Liver (tissue), 3 donors: Measurements from ENCODE around the gene MYO18A.

ENCODE experiments used
- EGR1 ChIP-seq, 2 donors: IDR thresholded peaks; 2 replicates each; pipeline ENCODE4 v1.6.1; 2016 to 2018; ENCODE audit warnings: antibody characterized with exemption in 2 of 2, low read depth in 2 of 2
- FOXA1 ChIP-seq: IDR thresholded peaks from 2 replicates; pipeline ENCODE4 v1.6.1; 2016; ENCODE audit warnings: antibody characterized with exemption
- FOXA2 ChIP-seq: IDR thresholded peaks from 2 replicates; pipeline ENCODE4 v1.6.1; 2016; ENCODE audit warnings: antibody characterized with exemption
- GABPA ChIP-seq, 2 donors: IDR thresholded peaks in 1 of 2; conservative IDR thresholded peaks in 1 of 2; 2 replicates each; pipeline ENCODE4 v1.6.1; 2016; ENCODE audit warnings: antibody characterized with exemption in 2 of 2, mild to moderate bottlenecking in 1 of 2, moderate library complexity in 1 of 2
- HNF4A ChIP-seq, 2 donors: conservative IDR thresholded peaks; 2 replicates each; pipeline ENCODE4 v1.6.1; 2016; ENCODE audit warnings: antibody characterized with exemption in 2 of 2, mild to moderate bottlenecking in 2 of 2
- SP1 ChIP-seq: IDR thresholded peaks from 2 replicates; pipeline ENCODE4 v1.6.1; 2018; ENCODE audit warnings: antibody characterized with exemption, mild to moderate bottlenecking
- TAF1 ChIP-seq: conservative IDR thresholded peaks from 2 replicates; pipeline ENCODE4 v1.6.1; 2016; ENCODE audit warnings: antibody characterized with exemption, mild to moderate bottlenecking
- YY1 ChIP-seq: IDR thresholded peaks from 2 replicates; pipeline ENCODE4 v1.6.1; 2016; ENCODE audit warnings: antibody characterized with exemption, mild to moderate bottlenecking
- TF ChIP-seq, protein P1 (sequence below): fragments of 150-350 bp; IDR thresholded peaks from 2 replicates; pipeline ENCODE4 v1.5.1; 2017; ENCODE audit warnings: improper control_type of control experiment, low read depth, low read length; ENCODE audit not compliant: missing input control
- TF ChIP-seq, protein P2 (sequence below): IDR thresholded peaks from 2 replicates; pipeline ENCODE4 v1.6.1; 2016; ENCODE audit warnings: antibody characterized with exemption
- TF ChIP-seq, protein P3 (sequence below): IDR thresholded peaks from 2 replicates; pipeline ENCODE4 v1.6.1; 2016; ENCODE audit warnings: antibody characterized with exemption, mild to moderate bottlenecking
- TF ChIP-seq, protein P4 (sequence below): IDR thresholded peaks from 2 replicates; pipeline ENCODE4 v1.6.1; 2016; ENCODE audit warnings: antibody characterized with exemption
- donor health status: healthy.
- donor health status: healthy.

DNA sequence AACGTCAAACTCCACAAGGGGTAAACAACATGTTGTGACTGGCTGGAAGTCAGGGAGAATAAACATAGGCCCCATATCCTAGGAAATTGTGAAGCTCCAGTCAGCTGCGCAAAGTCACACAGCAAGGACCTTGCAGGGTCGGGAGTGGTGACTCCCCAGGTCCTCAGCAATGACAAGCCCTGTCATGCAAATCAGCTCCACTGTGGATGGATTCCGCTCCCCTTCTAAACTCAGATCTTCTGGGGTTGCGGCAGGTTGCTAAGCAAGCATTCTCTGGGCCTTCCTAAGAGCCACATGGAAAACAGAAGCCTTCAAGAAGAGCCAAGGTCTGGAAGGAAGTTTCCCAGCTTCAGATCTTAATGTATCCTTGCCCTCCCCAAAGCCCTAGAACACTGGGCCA, 28.9 kb upstream of the MYO18A start:
- TF ChIP-seq, protein P1, sequence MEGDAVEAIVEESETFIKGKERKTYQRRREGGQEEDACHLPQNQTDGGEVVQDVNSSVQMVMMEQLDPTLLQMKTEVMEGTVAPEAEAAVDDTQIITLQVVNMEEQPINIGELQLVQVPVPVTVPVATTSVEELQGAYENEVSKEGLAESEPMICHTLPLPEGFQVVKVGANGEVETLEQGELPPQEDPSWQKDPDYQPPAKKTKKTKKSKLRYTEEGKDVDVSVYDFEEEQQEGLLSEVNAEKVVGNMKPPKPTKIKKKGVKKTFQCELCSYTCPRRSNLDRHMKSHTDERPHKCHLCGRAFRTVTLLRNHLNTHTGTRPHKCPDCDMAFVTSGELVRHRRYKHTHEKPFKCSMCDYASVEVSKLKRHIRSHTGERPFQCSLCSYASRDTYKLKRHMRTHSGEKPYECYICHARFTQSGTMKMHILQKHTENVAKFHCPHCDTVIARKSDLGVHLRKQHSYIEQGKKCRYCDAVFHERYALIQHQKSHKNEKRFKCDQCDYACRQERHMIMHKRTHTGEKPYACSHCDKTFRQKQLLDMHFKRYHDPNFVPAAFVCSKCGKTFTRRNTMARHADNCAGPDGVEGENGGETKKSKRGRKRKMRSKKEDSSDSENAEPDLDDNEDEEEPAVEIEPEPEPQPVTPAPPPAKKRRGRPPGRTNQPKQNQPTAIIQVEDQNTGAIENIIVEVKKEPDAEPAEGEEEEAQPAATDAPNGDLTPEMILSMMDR: no peak
- TF ChIP-seq, protein P2, sequence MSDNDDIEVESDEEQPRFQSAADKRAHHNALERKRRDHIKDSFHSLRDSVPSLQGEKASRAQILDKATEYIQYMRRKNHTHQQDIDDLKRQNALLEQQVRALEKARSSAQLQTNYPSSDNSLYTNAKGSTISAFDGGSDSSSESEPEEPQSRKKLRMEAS: no peak
- TF ChIP-seq, protein P3, sequence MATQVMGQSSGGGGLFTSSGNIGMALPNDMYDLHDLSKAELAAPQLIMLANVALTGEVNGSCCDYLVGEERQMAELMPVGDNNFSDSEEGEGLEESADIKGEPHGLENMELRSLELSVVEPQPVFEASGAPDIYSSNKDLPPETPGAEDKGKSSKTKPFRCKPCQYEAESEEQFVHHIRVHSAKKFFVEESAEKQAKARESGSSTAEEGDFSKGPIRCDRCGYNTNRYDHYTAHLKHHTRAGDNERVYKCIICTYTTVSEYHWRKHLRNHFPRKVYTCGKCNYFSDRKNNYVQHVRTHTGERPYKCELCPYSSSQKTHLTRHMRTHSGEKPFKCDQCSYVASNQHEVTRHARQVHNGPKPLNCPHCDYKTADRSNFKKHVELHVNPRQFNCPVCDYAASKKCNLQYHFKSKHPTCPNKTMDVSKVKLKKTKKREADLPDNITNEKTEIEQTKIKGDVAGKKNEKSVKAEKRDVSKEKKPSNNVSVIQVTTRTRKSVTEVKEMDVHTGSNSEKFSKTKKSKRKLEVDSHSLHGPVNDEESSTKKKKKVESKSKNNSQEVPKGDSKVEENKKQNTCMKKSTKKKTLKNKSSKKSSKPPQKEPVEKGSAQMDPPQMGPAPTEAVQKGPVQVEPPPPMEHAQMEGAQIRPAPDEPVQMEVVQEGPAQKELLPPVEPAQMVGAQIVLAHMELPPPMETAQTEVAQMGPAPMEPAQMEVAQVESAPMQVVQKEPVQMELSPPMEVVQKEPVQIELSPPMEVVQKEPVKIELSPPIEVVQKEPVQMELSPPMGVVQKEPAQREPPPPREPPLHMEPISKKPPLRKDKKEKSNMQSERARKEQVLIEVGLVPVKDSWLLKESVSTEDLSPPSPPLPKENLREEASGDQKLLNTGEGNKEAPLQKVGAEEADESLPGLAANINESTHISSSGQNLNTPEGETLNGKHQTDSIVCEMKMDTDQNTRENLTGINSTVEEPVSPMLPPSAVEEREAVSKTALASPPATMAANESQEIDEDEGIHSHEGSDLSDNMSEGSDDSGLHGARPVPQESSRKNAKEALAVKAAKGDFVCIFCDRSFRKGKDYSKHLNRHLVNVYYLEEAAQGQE: no peak
- TF ChIP-seq, protein P4, sequence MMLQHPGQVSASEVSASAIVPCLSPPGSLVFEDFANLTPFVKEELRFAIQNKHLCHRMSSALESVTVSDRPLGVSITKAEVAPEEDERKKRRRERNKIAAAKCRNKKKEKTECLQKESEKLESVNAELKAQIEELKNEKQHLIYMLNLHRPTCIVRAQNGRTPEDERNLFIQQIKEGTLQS: no peak
- TF ChIP-seq SP1: no peak
- no peak for TF ChIP-seq FOXA2
- TF ChIP-seq TAF1: no peak
- TF ChIP-seq YY1: no peak
- TF ChIP-seq FOXA1: no peak
- TF ChIP-seq HNF4A (conservative IDR thresholded peaks at IDR 0.05): no peak
- no peak for TF ChIP-seq EGR1 (IDR thresholded peaks at IDR 0.05; ENCODE audit: low read depth in 2 of 2)
- TF ChIP-seq GABPA (IDR thresholded peaks at IDR 0.05 in 1 of 2, conservative IDR thresholded peaks at IDR 0.05 in 1 of 2): no peak
